GM18951 (cell line): Measurements from ENCODE around the gene ALG12.
A peak's percentile ranks its signal among the peaks of the same experiment; 100 is the strongest.

ENCODE experiments used
- POLR2A ChIP-seq: IDR thresholded peaks from 4 replicates; pipeline ENCODE4 v1.6.1; 2011; ENCODE audit warnings: mild to moderate bottlenecking; ENCODE audit not compliant: insufficient read length, insufficient read depth; ENCODE audit errors: extremely low read depth
- in situ Hi-C: fragments of 300-500 bp; cut with MboI; formaldehyde crosslinking; loops from one replicate; pipeline ENCODE4 v1.12.0; 2022; ENCODE audit warnings: low sequenced_read_pairs, mixed read lengths, inconsistent platforms; ENCODE audit not compliant: unreplicated experiment

The ALG12 gene

GRCh38 chr22:49928185-49928495, 9.9 kb upstream of the ALG12 start:
- no peak for TF ChIP-seq POLR2A
- in situ Hi-C loops = loop anchor here (25.0 kb wide), 1 partner anchor 284 kb away; the partner anchor contains the start of gene SELENOO

GRCh38 chr22:49927483-49928184, 9.4 kb upstream of the ALG12 start:
- TF ChIP-seq POLR2A = no peak
- in situ Hi-C loops = loop anchor here (25.0 kb wide), 1 partner anchor 285 kb away; the partner anchor contains the start of gene SELENOO

- no peak for TF ChIP-seq POLR2A
- in situ Hi-C loops = loop anchor here (25.0 kb wide), 1 partner anchor 285 kb away; the partner anchor contains the start of gene SELENOO
Observed at GRCh38 chr22:49926916-49927315, 8.7 kb upstream of the ALG12 start.

- in situ Hi-C loops = loop anchor here (25.0 kb wide), 1 partner anchor 287 kb away; the partner anchor contains the start of gene SELENOO
- TF ChIP-seq POLR2A = peak; percentile 61
Observed at GRCh38 chr22:49925525-49926128, 7.4 kb upstream of the ALG12 start.

- in situ Hi-C loops = no loop called here
- no peak for TF ChIP-seq POLR2A
Observed at GRCh38 chr22:49924113-49924833, 6.0 kb upstream of the ALG12 start.

- in situ Hi-C loops = no loop called here
- no peak for TF ChIP-seq POLR2A
Observed at GRCh38 chr22:49923445-49923844, 5.2 kb upstream of the ALG12 start.

- no peak for TF ChIP-seq POLR2A
- in situ Hi-C loops = no loop called here
Observed at GRCh38 chr22:49922926-49923325, 4.7 kb upstream of the ALG12 start.

GRCh38 chr22:49922484-49922883, 4.2 kb upstream of the ALG12 start:
- no peak for TF ChIP-seq POLR2A
- in situ Hi-C loops = no loop called here

GRCh38 chr22:49921508-49922278, 3.5 kb upstream of the ALG12 start:
- no peak for TF ChIP-seq POLR2A
- in situ Hi-C loops = no loop called here

- in situ Hi-C loops = no loop called here
- TF ChIP-seq POLR2A = no peak
Observed at GRCh38 chr22:49920859-49921258, 2.6 kb upstream of the ALG12 start.

- TF ChIP-seq POLR2A = no peak
Observed at GRCh38 chr22:49918911-49919881, 958 bp upstream of the ALG12 start.

GRCh38 chr22:49916831-49917230, 1.4 kb downstream of the ALG12 start:
- in situ Hi-C loops = loop anchor here (10.0 kb wide), 1 partner anchor 142 kb away; no protein-coding TSS in a partner anchor
- no peak for TF ChIP-seq POLR2A

More at GRCh38 chr22:49918911-49919881, 958 bp upstream of the ALG12 start:
- in situ Hi-C loops = loop anchor here (10.0 kb wide), 1 partner anchor 144 kb away; no protein-coding TSS in a partner anchor
